Natural killer cell (primary cell): ENCODE data around the gene PTPN5. TPM values are rescaled to one million over a fixed set of nuclear protein-coding genes. Genes with fewer than 3 reads are reported as not detected.

Source experiments
- ATAC-seq, 3 donors: fragments of 150-1000 bp in 2 of 3; fragments of 200-7000 bp in 1 of 3; cut with Tn5 transposase; 1 replicate in 1 of 3; 2 replicates in 2 of 3; pipeline ENCODE4 v1.10.0; 2021; ENCODE audit warnings: mild to moderate bottlenecking in 2 of 3, moderate library complexity in 2 of 3
- DNase-seq, 2 donors: peaks; one replicate each; pipeline versions ENCODE4 v3.0.0 to v3.0.0-alpha.2; 2013 to 2021; ENCODE audit warnings: mixed read lengths in 1 of 2
- H3K27ac ChIP-seq: one replicate; pipeline ENCODE4 v1.5.1; 2013; ENCODE audit warnings: mild to moderate bottlenecking, low read length
- H3K27me3 ChIP-seq: one replicate; pipeline ENCODE4 v1.6.1; 2013; ENCODE audit warnings: low read length; ENCODE audit not compliant: control insufficient read depth, insufficient read depth
- H3K36me3 ChIP-seq: one replicate; pipeline ENCODE4 v1.6.1; 2013; ENCODE audit warnings: low read length; ENCODE audit not compliant: control insufficient read depth, insufficient read depth
- H3K4me1 ChIP-seq: one replicate; pipeline ENCODE4 v1.6.1; 2013; ENCODE audit warnings: low read length; ENCODE audit not compliant: control insufficient read depth, insufficient read depth
- H3K4me3 ChIP-seq: one replicate; pipeline ENCODE4 v1.5.1; 2013; ENCODE audit warnings: low read length
- H3K9me3 ChIP-seq: one replicate; pipeline ENCODE4 v1.6.1; 2013; ENCODE audit warnings: low read length; ENCODE audit not compliant: control insufficient read depth, insufficient read depth
- H3K27ac Mint-ChIP-seq, 2 donors: one replicate each; pipeline ENCODE4 v1.8.0; 2022; ENCODE audit warnings: mild to moderate bottlenecking in 2 of 2, mixed read lengths in 2 of 2, moderate library complexity in 1 of 2
- H3K27me3 Mint-ChIP-seq, 2 donors: one replicate each; pipeline ENCODE4 v1.8.0; 2022; ENCODE audit warnings: low read depth in 2 of 2, mixed read lengths in 2 of 2
- H3K36me3 Mint-ChIP-seq: one replicate; pipeline ENCODE4 v1.8.0; 2022; ENCODE audit warnings: mixed read lengths
- H3K4me1 Mint-ChIP-seq, 2 donors: one replicate each; pipeline ENCODE4 v1.8.0; 2022; ENCODE audit warnings: mixed read lengths in 2 of 2
- H3K4me3 Mint-ChIP-seq: one replicate; pipeline ENCODE4 v1.8.0; 2022; ENCODE audit warnings: mild to moderate bottlenecking, moderate library complexity, mixed read lengths
- H3K9me3 Mint-ChIP-seq, 2 donors: one replicate each; pipeline ENCODE4 v1.8.0; 2022; ENCODE audit warnings: mixed read lengths in 2 of 2
- CTCF ChIP-seq: fragments of 200-600 bp; IDR thresholded peaks from one replicate; pipeline ENCODE4 v1.8.0; 2022; ENCODE audit warnings: antibody characterized with exemption
- WGBS: methylation state at CpG from one replicate; pipeline ENCODE4 v1.1.7; 2013; ENCODE audit warnings: missing lambda C conversion rate; ENCODE audit not compliant: insufficient coverage; 5-methylcytosine and 5-hydroxymethylcytosine counted together
- intact Hi-C: fragments of 100-400 bp; cut with micrococcal nuclease; formaldehyde crosslinking; loops from one replicate; pipeline ENCODE4 v1.14.2; 2022
- total RNA-seq, 4 donors: library from RNA; stranded (reverse); fragments of 120-200 nt in 1 of 4; gene quantifications; one replicate each; pipeline versions ENCODE4 v1.2.3 to v1.2.4, GENCODE V29; 2013 to 2022

PTPN5 gene
- total RNA-seq, 3 donors from 2014 or later (not counting 1 experiment from before 2014, with no cell fraction given), result not detected

GRCh38 chr11:18722293-18722637 is 69.3 kb downstream of the PTPN5 start:
- Mint-ChIP-seq H3K4me3 (peak overlapping the region; percentile 37), H3K27ac (peak overlapping the region in 1 of 2 donors; percentile 84), H3K27me3 (peaks cover 3 to 7% of the 10 kb centered on the region in 2 donors), H3K36me3 (no peaks in the 10 kb centered on the region), H3K9me3 (no peaks in the 10 kb centered on the region), H3K4me1 (peaks cover 5 to 23% of the 10 kb centered on the region in 2 donors)
- Histone ChIP-seq H3K4me3 (no peak overlapping the region), H3K4me1 (peaks cover 18% of the 10 kb centered on the region), H3K36me3 (no peaks in the 10 kb centered on the region), H3K27me3 (no peaks in the 10 kb centered on the region), H3K9me3 (no peaks in the 10 kb centered on the region), H3K27ac (no peak overlapping the region)
- TF ChIP-seq CTCF, result peak; percentile 34
- ATAC-seq, result no peak
- intact Hi-C loops, result loop anchor here (5.0 to 10.0 kb wide), 2 partner anchors 87 to 710 kb away; partner anchors contain the start of genes SERGEF and SPTY2D1
- no peak for DNase-seq
- no CpG with 5 or more reads among the region's 1 CpG for WGBS

DNA sequence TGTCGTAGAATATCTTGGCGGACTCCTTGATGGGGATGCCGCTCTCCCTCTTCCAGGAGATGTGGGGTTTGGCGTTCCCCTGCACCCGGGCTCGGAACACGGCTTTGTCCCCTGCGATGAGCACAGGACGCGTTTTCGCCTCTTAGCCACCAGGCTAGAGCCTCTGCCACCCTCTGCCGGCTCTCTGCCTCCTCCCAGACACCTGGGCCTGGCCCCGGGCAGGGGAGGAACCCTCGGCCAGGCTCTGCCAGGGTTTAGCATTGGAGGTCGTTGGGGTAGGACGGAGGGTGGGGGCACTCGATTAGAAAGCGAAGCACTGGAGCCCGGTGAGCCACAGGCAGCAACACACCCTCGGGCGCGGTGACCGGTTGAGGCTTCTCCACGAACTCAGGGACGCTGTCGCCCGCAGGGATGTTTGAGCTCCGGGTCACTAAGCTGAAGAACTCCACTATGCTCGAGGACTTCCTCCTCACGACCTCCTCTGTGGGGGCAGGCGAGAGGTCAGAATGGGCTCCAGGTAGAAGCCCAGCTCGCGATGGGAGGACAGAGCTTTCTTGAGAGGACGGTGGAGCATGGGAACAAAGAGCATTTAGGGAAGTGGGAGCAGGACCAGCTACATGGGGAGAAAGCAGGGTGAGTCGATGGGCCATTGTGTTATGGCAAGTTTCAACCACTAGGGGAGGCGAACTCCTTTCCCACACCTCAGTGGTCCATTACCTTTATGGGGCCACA is 69.9 kb downstream of the PTPN5 start:
- peak; percentile 72 for TF ChIP-seq CTCF
- H3K9me3 Mint-ChIP-seq, result no peaks in the 10 kb centered on the region
- Histone ChIP-seq H3K4me1 (peaks cover 18% of the 10 kb centered on the region), H3K36me3 (no peaks in the 10 kb centered on the region), H3K27me3 (no peaks in the 10 kb centered on the region), H3K27ac (peak overlapping the region; percentile 16), H3K4me3 (peak overlapping the region; percentile 77), H3K9me3 (no peaks in the 10 kb centered on the region)
- H3K27me3 Mint-ChIP-seq, result peaks cover 3 to 7% of the 10 kb centered on the region in 2 donors
- ATAC-seq (peak; percentile 60 to 75 (median 64)), DNase-seq (peak; percentile 35 to 77)
- H3K4me3 Mint-ChIP-seq, result peak overlapping the region; percentile 95
- no peaks in the 10 kb centered on the region for H3K36me3 Mint-ChIP-seq
- intact Hi-C loops, result loop anchor here (5.0 to 10.0 kb wide), 2 partner anchors 87 to 709 kb away; partner anchors contain the start of genes SERGEF and SPTY2D1
- H3K4me1 Mint-ChIP-seq, result peaks cover 5 to 23% of the 10 kb centered on the region in 2 donors
- under 1% methylated on average over 35 of the region's 36 CpGs for WGBS
- peak overlapping the region in 1 of 2 donors; percentile 84 for H3K27ac Mint-ChIP-seq

GRCh38 chr11:18720808-18721560 is 70.6 kb downstream of the PTPN5 start:
- DNase-seq, result peak; percentile 77 to 91
- peak; percentile 92 to 95 (median 93) for ATAC-seq
- Mint-ChIP-seq H3K27me3 (peaks cover 3 to 7% of the 10 kb centered on the region in 2 donors), H3K4me1 (peaks cover 5 to 23% of the 10 kb centered on the region in 2 donors), H3K9me3 (no peaks in the 10 kb centered on the region), H3K36me3 (no peaks in the 10 kb centered on the region), H3K4me3 (peak overlapping the region; percentile 95), H3K27ac (peak overlapping the region in 1 of 2 donors; percentile 84)
- Histone ChIP-seq H3K27ac (peak overlapping the region; percentile 16), H3K9me3 (no peaks in the 10 kb centered on the region), H3K4me1 (peaks cover 18% of the 10 kb centered on the region), H3K4me3 (peak overlapping the region; percentile 77), H3K36me3 (no peaks in the 10 kb centered on the region), H3K27me3 (no peaks in the 10 kb centered on the region)
- intact Hi-C loops, result loop anchor here (5.0 to 10.0 kb wide), 2 partner anchors 86 to 709 kb away; partner anchors contain the start of genes SERGEF and SPTY2D1
- 10% methylated on average over 41 of the region's 41 CpGs for WGBS
- TF ChIP-seq CTCF, result no peak
